UCSD-AML1 (cell line): ENCODE data around the gene UBN1.

ENCODE experiments used
- DNase-seq: peaks from one replicate; lab custom pipeline; 2025; ENCODE audit not compliant: unreplicated experiment; lab: John Stamatoyannopoulos, UW

UBN1 gene

GRCh38 chr16:4859190-4859899 is 12.1 kb downstream of the UBN1 start:
- no peak for DNase-seq

- no peak for DNase-seq
These were observed 12.6 kb downstream of the UBN1 start for GRCh38 chr16:4859900-4860255.

GRCh38 chr16:4860727-4861342 is 13.6 kb downstream of the UBN1 start:
- DNase-seq: no peak

- DNase-seq: no peak
These were observed 15.4 kb downstream of the UBN1 start for GRCh38 chr16:4862639-4863038.

GRCh38 chr16:4864728-4865127 is 17.4 kb downstream of the UBN1 start:
- no peak for DNase-seq

GRCh38 chr16:4865231-4865860 is 18.1 kb downstream of the UBN1 start:
- no peak for DNase-seq

- no peak for DNase-seq
These were observed 19.3 kb downstream of the UBN1 start for GRCh38 chr16:4866586-4866985.

GRCh38 chr16:4868026-4868425 is 20.7 kb downstream of the UBN1 start:
- no peak for DNase-seq

- no peak for DNase-seq
These were observed 21.3 kb downstream of the UBN1 start for GRCh38 chr16:4868535-4868934.

- no peak for DNase-seq
These were observed 22.0 kb downstream of the UBN1 start for GRCh38 chr16:4869147-4869805.

- no peak for DNase-seq
These were observed 22.9 kb downstream of the UBN1 start for GRCh38 chr16:4870138-4870671.

- no peak for DNase-seq
These were observed 23.8 kb downstream of the UBN1 start for GRCh38 chr16:4871071-4871470.

GRCh38 chr16:4873091-4873490 is 25.8 kb downstream of the UBN1 start:
- DNase-seq: no peak

GRCh38 chr16:4874666-4875065 is 27.4 kb downstream of the UBN1 start:
- no peak for DNase-seq

- no peak for DNase-seq
These were observed 29.5 kb downstream of the UBN1 start for GRCh38 chr16:4876646-4877379.

GRCh38 chr16:4877380-4877685 is 30.1 kb downstream of the UBN1 start:
- no peak for DNase-seq

- DNase-seq: no peak
These were observed 31.8 kb downstream of the UBN1 start for GRCh38 chr16:4879049-4879448.

- no peak for DNase-seq
These were observed 32.8 kb downstream of the UBN1 start for GRCh38 chr16:4880006-4880580.

GRCh38 chr16:4882000-4882632 is 34.8 kb downstream of the UBN1 start:
- DNase-seq: no peak

GRCh38 chr16:4882633-4883285 is 35.5 kb downstream of the UBN1 start:
- no peak for DNase-seq
